Natural killer cell (primary cell): ENCODE results near the gene SGIP1. TPM values are rescaled to one million over a fixed set of nuclear protein-coding genes. Genes with fewer than 3 reads are reported as not detected.

Experiments used
- ATAC-seq, 3 donors: fragments of 150-1000 bp in 2 of 3; fragments of 200-7000 bp in 1 of 3; cut with Tn5 transposase; 1 replicate in 1 of 3; 2 replicates in 2 of 3; pipeline ENCODE4 v1.10.0; 2021; ENCODE audit warnings: mild to moderate bottlenecking in 2 of 3, moderate library complexity in 2 of 3
- DNase-seq, 2 donors: peaks; one replicate each; pipeline versions ENCODE4 v3.0.0 to v3.0.0-alpha.2; 2013 to 2021; ENCODE audit warnings: mixed read lengths in 1 of 2
- H3K27ac ChIP-seq: one replicate; pipeline ENCODE4 v1.5.1; 2013; ENCODE audit warnings: mild to moderate bottlenecking, low read length
- H3K27me3 ChIP-seq: one replicate; pipeline ENCODE4 v1.6.1; 2013; ENCODE audit warnings: low read length; ENCODE audit not compliant: control insufficient read depth, insufficient read depth
- H3K36me3 ChIP-seq: one replicate; pipeline ENCODE4 v1.6.1; 2013; ENCODE audit warnings: low read length; ENCODE audit not compliant: control insufficient read depth, insufficient read depth
- H3K4me1 ChIP-seq: one replicate; pipeline ENCODE4 v1.6.1; 2013; ENCODE audit warnings: low read length; ENCODE audit not compliant: control insufficient read depth, insufficient read depth
- H3K4me3 ChIP-seq: one replicate; pipeline ENCODE4 v1.5.1; 2013; ENCODE audit warnings: low read length
- H3K9me3 ChIP-seq: one replicate; pipeline ENCODE4 v1.6.1; 2013; ENCODE audit warnings: low read length; ENCODE audit not compliant: control insufficient read depth, insufficient read depth
- H3K27ac Mint-ChIP-seq, 2 donors: one replicate each; pipeline ENCODE4 v1.8.0; 2022; ENCODE audit warnings: mild to moderate bottlenecking in 2 of 2, mixed read lengths in 2 of 2, moderate library complexity in 1 of 2
- H3K27me3 Mint-ChIP-seq, 2 donors: one replicate each; pipeline ENCODE4 v1.8.0; 2022; ENCODE audit warnings: low read depth in 2 of 2, mixed read lengths in 2 of 2
- H3K36me3 Mint-ChIP-seq: one replicate; pipeline ENCODE4 v1.8.0; 2022; ENCODE audit warnings: mixed read lengths
- H3K4me1 Mint-ChIP-seq, 2 donors: one replicate each; pipeline ENCODE4 v1.8.0; 2022; ENCODE audit warnings: mixed read lengths in 2 of 2
- H3K4me3 Mint-ChIP-seq: one replicate; pipeline ENCODE4 v1.8.0; 2022; ENCODE audit warnings: mild to moderate bottlenecking, moderate library complexity, mixed read lengths
- H3K9me3 Mint-ChIP-seq, 2 donors: one replicate each; pipeline ENCODE4 v1.8.0; 2022; ENCODE audit warnings: mixed read lengths in 2 of 2
- WGBS: methylation state at CpG from one replicate; pipeline ENCODE4 v1.1.7; 2013; ENCODE audit warnings: missing lambda C conversion rate; ENCODE audit not compliant: insufficient coverage; 5-methylcytosine and 5-hydroxymethylcytosine counted together
- intact Hi-C: fragments of 100-400 bp; cut with micrococcal nuclease; formaldehyde crosslinking; loops from one replicate; pipeline ENCODE4 v1.14.2; 2022
- total RNA-seq, 4 donors: library from RNA; stranded (reverse); fragments of 120-200 nt in 1 of 4; gene quantifications; one replicate each; pipeline versions ENCODE4 v1.2.3 to v1.2.4, GENCODE V29; 2013 to 2022
- TF ChIP-seq, protein P1 (sequence below): fragments of 200-600 bp; IDR thresholded peaks from one replicate; pipeline ENCODE4 v1.8.0; 2022; ENCODE audit warnings: antibody characterized with exemption

Gene SGIP1
- total RNA-seq, 3 donors from 2014 or later (not counting 1 experiment from before 2014, with no cell fraction given) = 0.05 TPM; not detected in 2

DNA sequence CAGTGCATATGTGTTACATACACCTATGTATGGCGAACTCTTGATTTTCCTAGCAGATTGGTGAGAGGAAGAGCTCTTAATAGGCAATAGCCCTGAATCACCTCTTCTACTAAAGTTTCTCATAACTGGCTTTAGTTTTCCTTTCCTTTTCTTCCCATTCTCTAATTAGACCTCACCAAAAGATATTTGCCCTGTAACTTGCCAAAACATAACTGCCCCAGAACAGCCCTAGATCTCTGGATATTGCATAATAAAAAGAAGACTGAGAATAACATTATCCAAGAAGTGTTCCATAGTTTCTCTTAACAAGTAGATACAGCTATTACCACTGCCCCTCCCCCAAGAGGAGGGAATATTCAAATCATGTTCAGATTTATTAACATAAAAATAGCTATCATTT lies 16.3 kb downstream of the SGIP1 start:
- H3K36me3 ChIP-seq = no peaks in the 10 kb centered on the region
- DNase-seq = no peak
- H3K4me1 ChIP-seq = no peaks in the 10 kb centered on the region
- Mint-ChIP-seq H3K9me3 (peaks cover 0 to 4% of the 10 kb centered on the region in 2 donors), H3K4me1 (no peaks in the 10 kb centered on the region), H3K27me3 (peaks cover 11 to 18% of the 10 kb centered on the region in 2 donors), H3K36me3 (no peaks in the 10 kb centered on the region), H3K4me3 (no peak overlapping the region), H3K27ac (no peak overlapping the region)
- no peak for ATAC-seq
- no peaks in the 10 kb centered on the region for H3K27me3 ChIP-seq
- no peaks in the 10 kb centered on the region for H3K9me3 ChIP-seq
- WGBS = 60% methylated on average over 1 of the region's 1 CpG
- TF ChIP-seq, protein P1, sequence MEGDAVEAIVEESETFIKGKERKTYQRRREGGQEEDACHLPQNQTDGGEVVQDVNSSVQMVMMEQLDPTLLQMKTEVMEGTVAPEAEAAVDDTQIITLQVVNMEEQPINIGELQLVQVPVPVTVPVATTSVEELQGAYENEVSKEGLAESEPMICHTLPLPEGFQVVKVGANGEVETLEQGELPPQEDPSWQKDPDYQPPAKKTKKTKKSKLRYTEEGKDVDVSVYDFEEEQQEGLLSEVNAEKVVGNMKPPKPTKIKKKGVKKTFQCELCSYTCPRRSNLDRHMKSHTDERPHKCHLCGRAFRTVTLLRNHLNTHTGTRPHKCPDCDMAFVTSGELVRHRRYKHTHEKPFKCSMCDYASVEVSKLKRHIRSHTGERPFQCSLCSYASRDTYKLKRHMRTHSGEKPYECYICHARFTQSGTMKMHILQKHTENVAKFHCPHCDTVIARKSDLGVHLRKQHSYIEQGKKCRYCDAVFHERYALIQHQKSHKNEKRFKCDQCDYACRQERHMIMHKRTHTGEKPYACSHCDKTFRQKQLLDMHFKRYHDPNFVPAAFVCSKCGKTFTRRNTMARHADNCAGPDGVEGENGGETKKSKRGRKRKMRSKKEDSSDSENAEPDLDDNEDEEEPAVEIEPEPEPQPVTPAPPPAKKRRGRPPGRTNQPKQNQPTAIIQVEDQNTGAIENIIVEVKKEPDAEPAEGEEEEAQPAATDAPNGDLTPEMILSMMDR = no peak
- no peak overlapping the region for H3K27ac ChIP-seq
- intact Hi-C loops = no loop called here
- no peak overlapping the region for H3K4me3 ChIP-seq

- peak in 1 of 2 donors; percentile 11 for DNase-seq
- H3K4me1 ChIP-seq = no peaks in the 10 kb centered on the region
- no peaks in the 10 kb centered on the region for H3K36me3 Mint-ChIP-seq
Measured at GRCh38 chr1:66552287-66552686, 18.3 kb downstream of the SGIP1 start.

GRCh38 chr1:66552829-66553228 lies 18.9 kb downstream of the SGIP1 start:
- WGBS = 72% methylated on average over 5 of the region's 5 CpGs
- Histone ChIP-seq H3K9me3 (no peaks in the 10 kb centered on the region), H3K4me1 (no peaks in the 10 kb centered on the region), H3K27me3 (no peaks in the 10 kb centered on the region), H3K4me3 (no peak overlapping the region), H3K27ac (no peak overlapping the region), H3K36me3 (no peaks in the 10 kb centered on the region)
- intact Hi-C loops = no loop called here
- Mint-ChIP-seq H3K4me3 (no peak overlapping the region), H3K27me3 (peaks cover 12 to 14% of the 10 kb centered on the region in 2 donors), H3K4me1 (no peaks in the 10 kb centered on the region), H3K36me3 (no peaks in the 10 kb centered on the region), H3K27ac (no peak overlapping the region), H3K9me3 (peaks cover 0 to under 1% of the 10 kb centered on the region in 2 donors)
- ATAC-seq = no peak
- DNase-seq = no peak
- TF ChIP-seq, protein P1 = no peak

More at GRCh38 chr1:66552287-66552686, 18.3 kb downstream of the SGIP1 start:
- Histone ChIP-seq H3K27me3 (no peaks in the 10 kb centered on the region), H3K27ac (no peak overlapping the region), H3K4me3 (no peak overlapping the region), H3K9me3 (no peaks in the 10 kb centered on the region), H3K36me3 (no peaks in the 10 kb centered on the region)
- Mint-ChIP-seq H3K4me3 (no peak overlapping the region), H3K27ac (no peak overlapping the region), H3K9me3 (peaks cover 0 to 4% of the 10 kb centered on the region in 2 donors), H3K27me3 (peaks cover 17 to 18% of the 10 kb centered on the region in 2 donors), H3K4me1 (no peaks in the 10 kb centered on the region)
- 52% methylated on average over 1 of the region's 1 CpG for WGBS
- TF ChIP-seq, protein P1 = no peak
- intact Hi-C loops = no loop called here
- ATAC-seq = no peak

DNA sequence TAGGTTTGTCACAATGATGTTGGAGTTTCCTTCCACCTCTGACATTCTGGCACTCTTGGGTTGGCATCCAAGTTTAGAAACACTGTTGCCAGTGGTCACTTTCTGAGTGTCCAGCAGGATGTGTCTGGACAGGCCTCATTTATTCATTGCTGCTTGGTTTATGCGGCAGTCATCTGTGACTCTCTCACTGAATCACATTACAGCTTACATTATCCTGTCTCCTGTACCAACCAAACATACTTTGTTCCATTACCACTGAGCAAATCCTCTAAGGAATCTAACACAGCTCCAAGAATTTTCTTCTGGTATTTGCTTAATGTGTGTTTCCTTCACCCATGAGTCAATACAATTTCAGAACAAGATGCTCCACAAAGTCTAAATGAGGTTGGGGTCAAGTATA lies 19.9 kb downstream of the SGIP1 start:
- Histone ChIP-seq H3K4me3 (no peak overlapping the region), H3K9me3 (no peaks in the 10 kb centered on the region), H3K27ac (no peak overlapping the region), H3K36me3 (no peaks in the 10 kb centered on the region), H3K27me3 (no peaks in the 10 kb centered on the region), H3K4me1 (no peaks in the 10 kb centered on the region)
- TF ChIP-seq, protein P1 = no peak
- Mint-ChIP-seq H3K27ac (no peak overlapping the region), H3K27me3 (peaks cover 11 to 13% of the 10 kb centered on the region in 2 donors), H3K9me3 (no peaks in the 10 kb centered on the region), H3K4me1 (no peaks in the 10 kb centered on the region), H3K36me3 (no peaks in the 10 kb centered on the region), H3K4me3 (no peak overlapping the region)
- 87% methylated on average over 1 of the region's 1 CpG for WGBS
- DNase-seq = no peak
- intact Hi-C loops = no loop called here
- ATAC-seq = no peak
